Measurements from ENCODE around the gene SRSF2. TPM values are rescaled to one million over a fixed set of nuclear protein-coding genes. Genes with fewer than 3 reads are reported as not detected.
A peak's percentile ranks its signal among the peaks of the same experiment; 100 is the strongest.
"Not testable (repeated sequence)": the region's sequence is repeated elsewhere in the genome, so short reads cannot be mapped to it uniquely, and the experiment has no call there.

Gene SRSF2
- 146 and 355 TPM in 2 replicates for total RNA-seq

- DNase-seq = peak; percentile 98
Measured at GRCh38 chr17:76737082-76737675, at the start of gene SRSF2. SRSF2 (minus strand) TSS chr17:76737331; CDS start chr17:76737160, 171 bp downstream.

- DNase-seq = peak; percentile 75
Measured at GRCh38 chr17:76784926-76785325, 47.8 kb upstream of the SRSF2 start.

- no peak for DNase-seq
Measured at GRCh38 chr17:76783146-76783545, 46.0 kb upstream of the SRSF2 start.

GRCh38 chr17:76781056-76781982 lies 44.2 kb upstream of the SRSF2 start:
- DNase-seq = peak; percentile 24

GRCh38 chr17:76775021-76775600 lies 38.0 kb upstream of the SRSF2 start:
- no peak for DNase-seq

- DNase-seq = peak; percentile 85
Measured at GRCh38 chr17:76772842-76773525, 35.9 kb upstream of the SRSF2 start.

GRCh38 chr17:76758570-76758969 lies 21.4 kb upstream of the SRSF2 start:
- DNase-seq = no peak

GRCh38 chr17:76757256-76757655 lies 20.1 kb upstream of the SRSF2 start:
- no peak for DNase-seq

- no peak for DNase-seq
Measured at GRCh38 chr17:76755285-76755684, 18.2 kb upstream of the SRSF2 start.

GRCh38 chr17:76753061-76753961 lies 16.2 kb upstream of the SRSF2 start:
- no peak for DNase-seq

- DNase-seq = peak; percentile 70
Measured at GRCh38 chr17:76752006-76752405, 14.9 kb upstream of the SRSF2 start.

- no peak for DNase-seq
Measured at GRCh38 chr17:76751416-76751993, 14.4 kb upstream of the SRSF2 start.

- no peak for DNase-seq
Measured at GRCh38 chr17:76748657-76749056, 11.5 kb upstream of the SRSF2 start.

GRCh38 chr17:76747716-76748363 lies 10.7 kb upstream of the SRSF2 start:
- no peak for DNase-seq

GRCh38 chr17:76745785-76746184 lies 8.7 kb upstream of the SRSF2 start:
- DNase-seq = not testable (repeated sequence)

- no peak for DNase-seq
Measured at GRCh38 chr17:76744747-76745146, 7.6 kb upstream of the SRSF2 start.

- no peak for DNase-seq
Measured at GRCh38 chr17:76742958-76743357, 5.8 kb upstream of the SRSF2 start.

- DNase-seq = no peak
Measured at GRCh38 chr17:76740329-76741118, 3.4 kb upstream of the SRSF2 start.

- DNase-seq = not testable (repeated sequence)
Measured at GRCh38 chr17:76739568-76740115, 2.5 kb upstream of the SRSF2 start.

- peak; percentile 40 for DNase-seq
Measured at GRCh38 chr17:76738468-76738850, 1.3 kb upstream of the SRSF2 start.
